ENCODE results near the gene USP10. TPM values are rescaled to one million over a fixed set of nuclear protein-coding genes. Genes with fewer than 3 reads are reported as not detected.
A peak's percentile ranks its signal among the peaks of the same experiment; 100 is the strongest.

Gene USP10
- total and polyA plus RNA-seq, 4 donors, result 28.2 to 46.1 (median 42.0) TPM

DNA sequence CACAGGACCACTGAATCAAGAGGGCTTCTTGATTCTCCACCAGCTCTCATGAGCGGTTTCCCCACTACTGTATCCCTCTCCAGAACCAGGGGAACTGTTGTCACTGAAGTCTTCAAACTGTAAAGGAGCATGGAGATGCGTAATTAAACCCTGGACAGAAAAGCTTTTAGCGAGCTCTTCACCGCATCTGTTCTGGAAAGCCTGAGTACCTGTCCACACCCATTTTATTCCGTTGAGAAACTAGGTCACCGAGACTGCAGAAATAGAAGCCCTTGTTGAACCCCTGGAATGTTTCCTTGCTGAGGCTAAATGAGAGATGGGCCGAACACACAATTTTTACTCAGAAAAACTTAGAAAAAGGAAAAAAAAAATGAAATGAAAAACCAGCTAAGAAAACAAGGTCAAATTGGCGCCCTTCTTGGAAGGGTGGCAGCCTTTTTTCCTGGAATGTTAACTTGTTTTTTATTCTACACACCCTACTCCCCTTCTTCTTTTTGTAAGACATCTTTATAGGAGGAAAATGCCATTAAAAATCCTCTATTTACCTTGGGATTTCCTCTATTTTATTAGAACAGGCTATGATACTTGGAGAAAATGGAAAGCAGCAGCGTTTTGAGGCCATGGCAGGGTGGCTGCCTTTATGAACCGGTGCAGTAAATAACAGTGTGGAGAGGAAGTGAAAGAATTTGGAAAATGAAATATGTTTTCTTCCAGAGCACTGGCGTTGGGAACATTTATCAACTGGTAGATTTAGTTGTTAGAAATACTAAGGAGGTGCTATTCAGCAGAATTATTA lies 67.4 kb downstream of the USP10 start:
- H3K9me3 ChIP-seq (ENCODE audit: control insufficient read depth in 4 of 4, low read length in 3 of 4), result no peaks in the 10 kb centered on the region
- no peak overlapping the region for H3K4me3 ChIP-seq (ENCODE audit: low read depth in 1 of 3, low read length in 3 of 3)
- H3K9ac ChIP-seq (ENCODE audit: low read depth in 1 of 2, low read length in 2 of 2), result no peak overlapping the region
- DNase-seq (ENCODE audit: low spot score), result no peak
- 85% methylated on average over 11 of the region's 11 CpGs for WGBS
- no peak for TF ChIP-seq HNF4A (conservative IDR thresholded peaks at IDR 0.05)
- peak in 1 of 2 donors; percentile 6 for TF ChIP-seq RXRA (IDR thresholded peaks at IDR 0.05)
- peaks cover 0 to under 1% (median 0%) of the 10 kb centered on the region in 4 donors for H3K4me1 ChIP-seq (ENCODE audit: control insufficient read depth in 4 of 4, insufficient read depth in 4 of 4, low read length in 3 of 4)
- H3K36me3 ChIP-seq (ENCODE audit: control insufficient read depth in 4 of 4, insufficient read depth in 3 of 4, low read depth in 1 of 4, low read length in 3 of 4), result peaks cover 9 to 57% (median 37%) of the 10 kb centered on the region in 4 donors
- no peaks in the 10 kb centered on the region for H3K27me3 ChIP-seq (ENCODE audit: control insufficient read depth in 4 of 4, insufficient read depth in 4 of 4, low read length in 3 of 4)
- H3K27ac ChIP-seq (ENCODE audit: low read depth in 1 of 2, low read length in 2 of 2), result no peak overlapping the region

DNA sequence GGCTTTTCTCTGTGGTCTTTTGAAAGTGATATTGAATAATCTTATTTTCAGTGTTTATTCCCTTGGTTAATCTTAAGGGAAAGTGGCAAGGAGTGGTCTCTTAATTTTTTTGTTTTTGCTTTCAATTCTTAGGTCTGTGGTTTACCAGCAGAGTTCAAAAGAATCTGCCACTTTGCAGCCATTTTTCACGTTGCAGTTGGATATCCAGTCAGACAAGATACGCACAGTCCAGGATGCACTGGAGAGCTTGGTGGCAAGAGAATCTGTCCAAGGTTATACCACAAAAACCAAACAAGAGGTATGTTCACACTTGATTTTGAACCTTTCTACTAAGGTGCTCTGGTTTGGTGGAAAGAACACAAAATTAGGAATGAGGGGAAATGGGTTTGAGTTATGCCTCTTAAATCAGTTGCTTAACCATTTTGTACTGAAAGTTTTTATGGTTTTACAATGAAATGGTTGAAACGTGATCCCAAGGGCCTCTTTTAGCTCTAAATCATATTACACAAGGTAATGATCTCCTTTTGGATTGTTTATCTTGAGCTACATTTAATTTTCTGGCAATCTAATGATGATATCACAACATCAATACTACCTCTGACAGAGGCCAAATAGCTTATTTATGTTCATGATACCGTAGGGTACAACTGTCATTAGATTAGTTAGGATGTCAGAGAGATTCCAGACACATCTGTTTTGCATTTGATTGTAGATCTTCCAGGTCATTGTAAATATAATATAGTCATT lies 68.4 kb downstream of the USP10 start:
- Histone ChIP-seq H3K4me1 (ENCODE audit: control insufficient read depth in 4 of 4, insufficient read depth in 4 of 4, low read length in 3 of 4) (no peaks in the 10 kb centered on the region), H3K9ac (ENCODE audit: low read depth in 1 of 2, low read length in 2 of 2) (no peak overlapping the region), H3K4me3 (ENCODE audit: low read depth in 1 of 3, low read length in 3 of 3) (no peak overlapping the region), H3K9me3 (ENCODE audit: control insufficient read depth in 4 of 4, low read length in 3 of 4) (no peaks in the 10 kb centered on the region), H3K27me3 (ENCODE audit: control insufficient read depth in 4 of 4, insufficient read depth in 4 of 4, low read length in 3 of 4) (no peaks in the 10 kb centered on the region), H3K36me3 (ENCODE audit: control insufficient read depth in 4 of 4, insufficient read depth in 3 of 4, low read depth in 1 of 4, low read length in 3 of 4) (peaks cover 9 to 65% (median 42%) of the 10 kb centered on the region in 4 donors), H3K27ac (ENCODE audit: low read depth in 1 of 2, low read length in 2 of 2) (no peak overlapping the region)
- no peak for DNase-seq (ENCODE audit: low spot score)
- 84% methylated on average over 4 of the region's 4 CpGs for WGBS
- TF ChIP-seq MAX (IDR thresholded peaks at IDR 0.05) (no peak), GABPA (IDR thresholded peaks at IDR 0.05 in 1 of 2, conservative IDR thresholded peaks at IDR 0.05 in 1 of 2) (no peak), RXRA (IDR thresholded peaks at IDR 0.05) (no peak)

DNA sequence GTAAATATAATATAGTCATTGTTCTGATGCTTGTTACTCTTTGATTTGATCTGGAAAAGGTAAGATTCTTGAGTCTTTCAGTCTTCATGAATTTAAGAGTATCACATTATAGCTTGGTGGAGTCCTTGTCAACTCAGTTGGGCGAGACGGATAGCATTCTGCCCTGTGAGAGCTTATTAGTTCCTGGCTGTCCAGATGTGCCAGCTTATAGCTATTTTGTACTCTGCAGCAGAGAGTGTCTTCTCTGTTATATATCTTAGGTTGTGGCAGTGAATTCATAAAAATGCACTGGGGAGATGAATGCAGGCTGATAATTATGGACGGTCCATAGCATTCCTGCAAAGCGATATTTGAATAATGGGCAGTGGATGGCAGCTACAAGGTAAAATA lies 69.0 kb downstream of the USP10 start:
- H3K36me3 ChIP-seq (ENCODE audit: control insufficient read depth in 4 of 4, insufficient read depth in 3 of 4, low read depth in 1 of 4, low read length in 3 of 4), result peaks cover 9 to 65% (median 38%) of the 10 kb centered on the region in 4 donors
- no peaks in the 10 kb centered on the region for H3K9me3 ChIP-seq (ENCODE audit: control insufficient read depth in 4 of 4, low read length in 3 of 4)
- H3K27ac ChIP-seq (ENCODE audit: low read depth in 1 of 2, low read length in 2 of 2), result no peak overlapping the region
- WGBS, result 98% methylated on average over 4 of the region's 4 CpGs
- no peak overlapping the region for H3K4me3 ChIP-seq (ENCODE audit: low read depth in 1 of 3, low read length in 3 of 3)
- DNase-seq (ENCODE audit: low spot score), result no peak
- no peaks in the 10 kb centered on the region for H3K27me3 ChIP-seq (ENCODE audit: control insufficient read depth in 4 of 4, insufficient read depth in 4 of 4, low read length in 3 of 4)
- H3K9ac ChIP-seq (ENCODE audit: low read depth in 1 of 2, low read length in 2 of 2), result no peak overlapping the region
- TF ChIP-seq YY1 (IDR thresholded peaks at IDR 0.05) (no peak), REST (IDR thresholded peaks at IDR 0.05) (no peak), FOXA2 (IDR thresholded peaks at IDR 0.05) (no peak)
- H3K4me1 ChIP-seq (ENCODE audit: control insufficient read depth in 4 of 4, insufficient read depth in 4 of 4, low read length in 3 of 4), result no peaks in the 10 kb centered on the region

All from liver (tissue), 9 donors.